ENCODE results near the gene PTGFRN. TPM values are rescaled to one million over a fixed set of nuclear protein-coding genes. Genes with fewer than 3 reads are reported as not detected.
"Not testable (repeated sequence)": the region's sequence is repeated elsewhere in the genome, so short reads cannot be mapped to it uniquely, and the experiment has no call there.

The PTGFRN gene
- total RNA-seq, 1 donor from 2014 or later: 93.6 TPM

- DNase-seq (ENCODE audit: low spot score): no peak
Measured at GRCh38 chr1:116971965-116972673, 62.4 kb downstream of the PTGFRN start.

GRCh38 chr1:116972674-116973030 is 62.9 kb downstream of the PTGFRN start:
- DNase-seq (ENCODE audit: low spot score): no peak

GRCh38 chr1:116980309-116980708 is 70.6 kb downstream of the PTGFRN start:
- not testable (repeated sequence) for DNase-seq (ENCODE audit: low spot score)

- no peak for DNase-seq (ENCODE audit: low spot score)
Measured at GRCh38 chr1:116981521-116982037, 71.9 kb downstream of the PTGFRN start.

GRCh38 chr1:116982319-116983004 is 72.7 kb downstream of the PTGFRN start:
- peak; percentile 82 for DNase-seq (ENCODE audit: low spot score)

GRCh38 chr1:116983112-116983511 is 73.4 kb downstream of the PTGFRN start:
- DNase-seq (ENCODE audit: low spot score): no peak

- no peak for DNase-seq (ENCODE audit: low spot score)
Measured at GRCh38 chr1:116983678-116984077, 74.0 kb downstream of the PTGFRN start.

GRCh38 chr1:116984406-116985160 is 74.9 kb downstream of the PTGFRN start:
- no peak for DNase-seq (ENCODE audit: low spot score)

GRCh38 chr1:116986421-116987255 is 76.9 kb downstream of the PTGFRN start:
- no peak for DNase-seq (ENCODE audit: low spot score)

GRCh38 chr1:116987256-116987555 is 77.5 kb downstream of the PTGFRN start:
- DNase-seq (ENCODE audit: low spot score): peak; percentile 67

GRCh38 chr1:116988248-116988647 is 78.5 kb downstream of the PTGFRN start:
- DNase-seq (ENCODE audit: low spot score): no peak

- DNase-seq (ENCODE audit: low spot score): no peak
Measured at GRCh38 chr1:116988908-116989307, 79.2 kb downstream of the PTGFRN start.

GRCh38 chr1:116989835-116990234 is 80.1 kb downstream of the PTGFRN start:
- DNase-seq (ENCODE audit: low spot score): no peak

- DNase-seq (ENCODE audit: low spot score): peak; percentile 44
Measured at GRCh38 chr1:116990612-116991151, 81.0 kb downstream of the PTGFRN start.

GRCh38 chr1:116991171-116991845 is 81.6 kb downstream of the PTGFRN start:
- no peak for DNase-seq (ENCODE audit: low spot score)

GRCh38 chr1:116991918-116992317 is 82.2 kb downstream of the PTGFRN start:
- DNase-seq (ENCODE audit: low spot score): no peak

- no peak for DNase-seq (ENCODE audit: low spot score)
Measured at GRCh38 chr1:116993286-116993685, 83.6 kb downstream of the PTGFRN start.

GRCh38 chr1:116994411-116994810 is 84.7 kb downstream of the PTGFRN start:
- DNase-seq (ENCODE audit: low spot score): no peak

GRCh38 chr1:116997066-116997465 is 87.3 kb downstream of the PTGFRN start:
- no peak for DNase-seq (ENCODE audit: low spot score)

GRCh38 chr1:116997636-116998035 is 87.9 kb downstream of the PTGFRN start:
- DNase-seq (ENCODE audit: low spot score): no peak

- no peak for DNase-seq (ENCODE audit: low spot score)
Measured at GRCh38 chr1:116999596-116999995, 89.9 kb downstream of the PTGFRN start.

Data from mucosa of gallbladder (tissue), 1 donor.